ENCODE measurements around the gene NMT2.

The NMT2 gene

GRCh38 chr10:15181576-15182156, 13.2 kb upstream of the NMT2 start:
- H3K4me3 ChIP-seq (ENCODE audit: low read depth, low read length): no peak overlapping the region
- no peak for DNase-seq (ENCODE audit: low read depth)
- TF ChIP-seq CTCF (IDR thresholded peaks at IDR 0.05; ENCODE audit: insufficient read depth, low read depth, low read length, missing control alignments): no peak

DNA sequence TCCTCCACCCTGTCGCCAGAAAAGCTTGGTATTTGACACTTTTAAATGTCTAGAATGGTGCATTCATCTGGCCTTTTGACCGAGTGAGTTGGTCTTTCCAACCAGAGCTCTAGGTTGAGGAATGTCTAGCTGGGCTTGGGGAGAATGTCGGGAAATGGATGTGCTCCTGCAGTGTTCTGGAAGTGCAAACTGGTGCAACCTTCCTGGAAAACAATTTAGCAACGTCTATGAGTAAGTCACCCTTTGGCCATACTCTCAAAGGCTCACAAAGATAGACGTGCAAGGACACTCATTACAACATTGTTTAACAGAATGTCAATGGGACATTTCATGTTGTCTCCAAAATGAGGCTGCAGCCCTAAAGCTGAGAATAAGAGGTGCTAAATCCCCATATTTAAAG, 12.2 kb upstream of the NMT2 start:
- TF ChIP-seq CTCF (IDR thresholded peaks at IDR 0.05; ENCODE audit: insufficient read depth, low read depth, low read length, missing control alignments): no peak
- no peak overlapping the region for H3K4me3 ChIP-seq (ENCODE audit: low read depth, low read length)
- DNase-seq (ENCODE audit: low read depth): no peak

GRCh38 chr10:15176269-15176668, 7.8 kb upstream of the NMT2 start:
- DNase-seq (ENCODE audit: low read depth): no peak
- no peak overlapping the region for H3K4me3 ChIP-seq (ENCODE audit: low read depth, low read length)
- TF ChIP-seq CTCF (IDR thresholded peaks at IDR 0.05; ENCODE audit: insufficient read depth, low read depth, low read length, missing control alignments): no peak

DNA sequence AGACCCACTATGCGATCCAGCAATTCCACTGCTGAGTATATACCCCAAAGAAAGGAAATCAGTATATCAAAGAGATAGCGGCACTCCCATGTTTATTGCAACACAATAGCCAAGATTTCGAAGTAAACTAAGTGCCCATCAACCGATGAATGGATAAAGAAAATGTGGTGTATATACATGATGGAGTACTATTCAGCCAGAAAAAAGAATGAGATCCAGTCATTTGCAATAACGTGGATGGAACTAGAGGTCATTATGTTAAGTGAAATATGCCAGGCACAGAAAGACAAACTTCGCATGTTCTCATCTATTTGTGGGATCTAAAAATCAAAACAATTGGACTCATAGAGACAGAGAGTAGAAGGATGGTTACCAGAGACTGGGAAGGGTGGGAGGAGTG, 7.1 kb upstream of the NMT2 start:
- DNase-seq (ENCODE audit: low read depth): no peak
- no peak for TF ChIP-seq CTCF (IDR thresholded peaks at IDR 0.05; ENCODE audit: insufficient read depth, low read depth, low read length, missing control alignments)
- no peak overlapping the region for H3K4me3 ChIP-seq (ENCODE audit: low read depth, low read length)

GRCh38 chr10:15172306-15172840, 3.9 kb upstream of the NMT2 start:
- no peak for DNase-seq (ENCODE audit: low read depth)
- no peak for TF ChIP-seq CTCF (IDR thresholded peaks at IDR 0.05; ENCODE audit: insufficient read depth, low read depth, low read length, missing control alignments)
- no peak overlapping the region for H3K4me3 ChIP-seq (ENCODE audit: low read depth, low read length)

GRCh38 chr10:15169555-15170401, 1.3 kb upstream of the NMT2 start:
- TF ChIP-seq CTCF (IDR thresholded peaks at IDR 0.05; ENCODE audit: insufficient read depth, low read depth, low read length, missing control alignments): no peak
- peak; percentile 41 for DNase-seq (ENCODE audit: low read depth)
- H3K4me3 ChIP-seq (ENCODE audit: low read depth, low read length): no peak overlapping the region
